KMS-11 (cell line): Measurements from ENCODE around the gene HOMER2.

Experiments
- H2AFZ ChIP-seq: fragments of 200-600 bp; sonication (generic); 2 replicates; pipeline ENCODE4 v1.6.1; 2016; ENCODE audit warnings: antibody characterized with exemption, mixed run types, low read depth
- H3K27ac ChIP-seq: fragments of 200-600 bp; sonication (generic); 2 replicates; pipeline ENCODE4 v1.6.1; 2016; ENCODE audit warnings: mild to moderate bottlenecking, mixed run types
- H3K27me3 ChIP-seq: fragments of 200-600 bp; sonication (generic); 2 replicates; pipeline ENCODE4 v1.6.1; 2017; ENCODE audit warnings: mild to moderate bottlenecking, low read depth, mixed run types, moderate library complexity; ENCODE audit not compliant: insufficient read depth
- H3K36me3 ChIP-seq: fragments of 200-600 bp; sonication (generic); 2 replicates; pipeline ENCODE4 v1.6.1; 2017; ENCODE audit warnings: mild to moderate bottlenecking, mixed run types; ENCODE audit not compliant: insufficient read depth
- H3K4me1 ChIP-seq: fragments of 200-600 bp; sonication (generic); 2 replicates; pipeline ENCODE4 v1.6.1; 2016; ENCODE audit warnings: mild to moderate bottlenecking, low read depth, mixed run types; ENCODE audit not compliant: poor library complexity, severe bottlenecking
- H3K4me2 ChIP-seq: fragments of 200-600 bp; sonication (generic); 2 replicates; pipeline ENCODE4 v1.7.0; 2016; ENCODE audit warnings: mild to moderate bottlenecking, mixed run types
- H3K4me3 ChIP-seq: fragments of 200-600 bp; sonication (generic); IDR thresholded peaks from 2 replicates; pipeline ENCODE4 v1.6.1; 2017; ENCODE audit warnings: low read depth, low read length, mixed read lengths; ENCODE audit not compliant: insufficient read depth
- H3K79me2 ChIP-seq: fragments of 200-600 bp; sonication (generic); 2 replicates; pipeline ENCODE4 v1.6.1; 2016; ENCODE audit warnings: low read depth, mixed run types; ENCODE audit not compliant: insufficient read depth
- H3K9ac ChIP-seq: fragments of 200-600 bp; sonication (generic); 2 replicates; pipeline ENCODE4 v1.6.1; 2016; ENCODE audit warnings: mild to moderate bottlenecking, mixed run types
- H4K20me1 ChIP-seq: fragments of 200-600 bp; sonication (generic); 2 replicates; pipeline ENCODE4 v1.6.1; 2016; ENCODE audit warnings: mild to moderate bottlenecking, mixed run types; ENCODE audit not compliant: insufficient read depth
- TF ChIP-seq, protein P1 (sequence below): fragments of 200-600 bp; sonication (generic); conservative IDR thresholded peaks from 2 replicates; pipeline ENCODE4 v1.6.1; 2017; ENCODE audit warnings: low read depth, mild to moderate bottlenecking, antibody characterized with exemption, low read length, moderate library complexity, mixed read lengths

HOMER2 gene

DNA sequence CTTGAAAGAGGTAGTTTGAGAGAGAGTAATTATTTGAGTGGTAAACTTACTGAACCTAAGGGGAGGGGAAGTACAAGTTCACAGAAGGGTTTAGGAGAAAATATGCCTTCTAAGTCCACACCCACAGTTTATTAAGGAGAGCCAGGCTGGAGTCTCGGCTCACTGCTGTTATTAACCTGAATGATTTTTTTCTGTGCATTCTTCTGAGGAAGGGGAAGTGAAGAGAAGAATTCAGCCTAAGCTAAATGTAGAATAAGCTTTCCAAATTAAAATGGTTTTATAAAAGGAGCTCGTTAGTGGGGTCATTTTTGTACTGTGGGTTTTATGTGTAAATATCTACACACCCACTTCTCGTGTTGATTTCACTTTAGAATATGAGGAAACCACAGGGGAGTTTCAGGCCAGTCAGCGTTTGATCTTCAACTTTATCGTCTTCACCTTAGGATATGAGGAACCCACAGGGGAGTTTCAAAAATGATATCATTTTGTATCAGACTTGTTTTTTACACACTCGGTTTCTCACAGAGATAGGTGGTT is 141.6 kb downstream of the HOMER2 start:
- Histone ChIP-seq H3K36me3 (0 out of 2 replicates have a peak, but pooled peaks cover 3% of the 10 kb centered on the region), H4K20me1 (no peaks in the 10 kb centered on the region), H3K4me2 (peak overlapping the region; percentile 69), H3K9ac (peak overlapping the region; percentile 77; the same call in 1 of the 2 replicates), H3K79me2 (peaks cover 19% of the 10 kb centered on the region; the same call in 1 of the 2 replicates), H3K4me1 (peaks cover 36% of the 10 kb centered on the region), H2AFZ (no peak overlapping the region), H3K27me3 (no peaks in the 10 kb centered on the region), H3K4me3 (no peak overlapping the region), H3K27ac (peak overlapping the region; percentile 89; the same call in 1 of the 2 replicates)
- TF ChIP-seq, protein P1, sequence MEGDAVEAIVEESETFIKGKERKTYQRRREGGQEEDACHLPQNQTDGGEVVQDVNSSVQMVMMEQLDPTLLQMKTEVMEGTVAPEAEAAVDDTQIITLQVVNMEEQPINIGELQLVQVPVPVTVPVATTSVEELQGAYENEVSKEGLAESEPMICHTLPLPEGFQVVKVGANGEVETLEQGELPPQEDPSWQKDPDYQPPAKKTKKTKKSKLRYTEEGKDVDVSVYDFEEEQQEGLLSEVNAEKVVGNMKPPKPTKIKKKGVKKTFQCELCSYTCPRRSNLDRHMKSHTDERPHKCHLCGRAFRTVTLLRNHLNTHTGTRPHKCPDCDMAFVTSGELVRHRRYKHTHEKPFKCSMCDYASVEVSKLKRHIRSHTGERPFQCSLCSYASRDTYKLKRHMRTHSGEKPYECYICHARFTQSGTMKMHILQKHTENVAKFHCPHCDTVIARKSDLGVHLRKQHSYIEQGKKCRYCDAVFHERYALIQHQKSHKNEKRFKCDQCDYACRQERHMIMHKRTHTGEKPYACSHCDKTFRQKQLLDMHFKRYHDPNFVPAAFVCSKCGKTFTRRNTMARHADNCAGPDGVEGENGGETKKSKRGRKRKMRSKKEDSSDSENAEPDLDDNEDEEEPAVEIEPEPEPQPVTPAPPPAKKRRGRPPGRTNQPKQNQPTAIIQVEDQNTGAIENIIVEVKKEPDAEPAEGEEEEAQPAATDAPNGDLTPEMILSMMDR: no peak

DNA sequence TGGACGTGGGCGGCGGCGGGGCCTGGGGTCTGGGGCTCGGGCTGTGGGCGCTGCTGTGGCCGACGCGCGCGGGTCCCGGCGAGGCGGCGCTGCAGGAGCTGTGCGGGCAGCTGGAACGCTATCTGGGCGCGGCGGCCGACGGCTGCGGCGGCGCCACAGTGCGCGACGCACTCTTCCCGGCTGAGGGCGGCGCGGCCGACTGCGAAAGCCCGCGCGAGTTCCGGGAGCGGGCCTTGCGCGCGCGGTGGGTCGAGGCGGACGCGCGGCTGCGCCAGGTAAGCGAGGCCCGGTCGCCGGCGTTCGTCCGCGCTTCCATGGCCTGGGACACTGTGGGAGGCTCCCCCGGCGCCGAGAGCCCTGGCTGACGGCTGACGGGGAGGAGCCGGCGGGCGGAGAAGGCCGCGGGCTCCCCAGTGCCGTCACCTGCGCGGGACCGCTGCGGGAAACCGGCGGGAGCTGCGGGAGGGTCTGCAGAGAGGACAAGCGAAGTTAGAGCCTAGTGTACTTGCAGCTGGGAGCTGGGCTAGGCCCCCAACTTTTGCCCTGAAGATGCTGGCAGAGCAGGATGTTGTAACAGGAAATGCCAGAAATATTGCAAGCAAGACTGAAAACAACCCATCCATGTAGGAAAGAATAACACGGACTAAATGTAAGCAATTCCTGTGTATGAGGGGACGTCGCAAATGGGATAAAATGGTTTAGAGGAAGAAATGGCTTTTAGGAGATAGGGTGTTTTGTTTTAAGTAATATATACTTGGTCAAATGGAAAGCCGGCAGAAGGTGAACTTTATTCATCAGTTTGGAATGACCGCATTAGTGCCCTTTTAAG is 142.2 kb downstream of the HOMER2 start:
- Histone ChIP-seq H3K4me1 (peaks cover 42% of the 10 kb centered on the region), H4K20me1 (no peaks in the 10 kb centered on the region), H3K4me3 (no peak overlapping the region), H3K36me3 (0 out of 2 replicates have a peak, but pooled peaks cover under 1% of the 10 kb centered on the region), H3K9ac (peak overlapping the region; percentile 77; the same call in 1 of the 2 replicates), H3K4me2 (peak overlapping the region; percentile 69), H3K27me3 (no peaks in the 10 kb centered on the region), H3K79me2 (peaks cover 19% of the 10 kb centered on the region; the same call in 1 of the 2 replicates), H3K27ac (peak overlapping the region; percentile 89), H2AFZ (peak overlapping the region; percentile 75)
- TF ChIP-seq, protein P1: no peak

GRCh38 chr15:82809308-82810060 is 143.0 kb downstream of the HOMER2 start, which contains the start of gene WHAMM:
Gene WHAMM, plus strand, starts transcription at chr15:82809628. Its CDS starts 99 bp downstream, at chr15:82809727.
- H2AFZ ChIP-seq: peak within 1 kb of the TSS; percentile 75
- H3K36me3 ChIP-seq: no peaks in the 10 kb centered on the region
- peak within 1 kb of the TSS; percentile 77 for H3K9ac ChIP-seq
- H4K20me1 ChIP-seq: no peaks in the 10 kb centered on the region
- peak within 1 kb of the TSS; percentile 69 for H3K4me2 ChIP-seq
- H3K27me3 ChIP-seq: no peaks in the 10 kb centered on the region
- peaks cover 50% of the 10 kb centered on the region for H3K4me1 ChIP-seq
- H3K27ac ChIP-seq: peak within 1 kb of the TSS; percentile 89
- TF ChIP-seq, protein P1: no peak
- H3K4me3 ChIP-seq: no peak within 1 kb of the TSS
- peaks cover 19% of the 10 kb centered on the region; the same call in 1 of the 2 replicates for H3K79me2 ChIP-seq

DNA sequence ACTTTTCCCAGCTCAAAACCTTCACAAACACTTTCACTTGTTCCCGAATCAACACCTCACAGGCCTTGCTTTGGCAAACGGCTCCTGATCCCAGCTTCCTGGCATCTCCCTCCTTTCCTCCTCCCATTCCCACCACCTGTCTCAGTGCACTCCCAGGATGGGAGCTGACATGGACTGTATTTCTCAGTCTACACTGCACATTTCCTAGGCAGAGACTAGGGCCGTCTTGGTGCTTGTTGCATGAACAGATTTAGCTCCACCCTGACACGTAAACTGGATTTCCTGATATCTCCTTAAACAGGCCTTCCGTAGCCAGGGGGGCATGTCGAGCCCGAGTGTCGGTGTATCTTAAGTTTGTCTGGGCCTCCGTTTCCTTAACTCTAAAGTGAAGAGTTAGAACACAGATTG is 143.9 kb downstream of the HOMER2 start:
- Histone ChIP-seq H3K9ac (no peak overlapping the region), H3K79me2 (peaks cover 19% of the 10 kb centered on the region; the same call in 1 of the 2 replicates), H3K27ac (no peak overlapping the region), H2AFZ (peak overlapping the region; percentile 75), H3K4me3 (no peak overlapping the region), H3K4me1 (peaks cover 57% of the 10 kb centered on the region), H4K20me1 (no peaks in the 10 kb centered on the region), H3K36me3 (no peaks in the 10 kb centered on the region), H3K4me2 (peak overlapping the region; percentile 69; the same call in 1 of the 2 replicates), H3K27me3 (no peaks in the 10 kb centered on the region)
- TF ChIP-seq, protein P1: no peak
